Measurements from ENCODE around the gene TCP11. TPM values are rescaled to one million over a fixed set of nuclear protein-coding genes. Genes with fewer than 3 reads are reported as not detected.

Gene TCP11
- total and polyA plus RNA-seq, 2 donors (not counting 1 experiment from before 2014, with no cell fraction given), result not detected

DNA sequence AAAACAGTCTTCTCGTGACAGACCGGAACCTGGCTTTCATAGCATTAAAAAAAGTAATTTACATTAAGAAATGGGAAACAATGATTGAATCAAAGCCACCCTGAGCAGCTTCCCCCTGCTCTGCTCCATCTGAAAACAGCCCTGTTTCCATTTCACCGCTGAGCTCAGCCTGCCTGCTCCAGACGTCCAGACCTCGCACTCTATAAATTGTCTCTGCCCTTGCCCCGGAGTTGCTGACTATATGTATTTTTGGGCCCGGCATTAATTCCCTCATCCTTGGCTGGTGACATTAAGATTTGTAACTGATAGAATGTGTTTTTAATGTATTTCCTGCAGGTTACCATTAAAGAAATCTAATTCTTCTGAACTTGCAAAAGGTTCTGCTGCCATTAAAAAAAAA is 22.7 kb upstream of the TCP11 start:
- no peak for ATAC-seq (ENCODE audit: low read depth)

GRCh38 chr6:35161776-35162607 is 20.9 kb upstream of the TCP11 start:
- no peaks in the 10 kb centered on the region for H3K4me1 Mint-ChIP-seq

More for the DNA sequence above, 22.7 kb upstream of the TCP11 start:
- Histone ChIP-seq H3K79me2 (ENCODE audit: control insufficient read depth, insufficient read depth, low read length) (no peaks in the 10 kb centered on the region), H3K27ac (ENCODE audit: low read length in 2 of 2) (no peak overlapping the region), H4K20me1 (ENCODE audit: control insufficient read depth, insufficient read depth, low read length, poor library complexity, severe bottlenecking) (no peaks in the 10 kb centered on the region), H3K4me2 (replicated peaks; ENCODE audit: low read depth, low read length, poor library complexity, severe bottlenecking) (no peak overlapping the region), H3K9ac (ENCODE audit: low read length) (no peak overlapping the region), H3K9me3 (ENCODE audit: control extremely low read depth in 1 of 3, control insufficient read depth in 2 of 3, insufficient read depth in 1 of 3, low read length in 2 of 3) (no peaks in the 10 kb centered on the region), H3K4me3 (ENCODE audit: control extremely low read depth in 1 of 5, extremely low read depth in 1 of 5, insufficient read depth in 1 of 5, low read depth in 2 of 5, low read length in 4 of 5) (no peak overlapping the region), H3K27me3 (replicated peaks in 1 of 4; ENCODE audit: control extremely low read depth in 1 of 4, control insufficient read depth in 3 of 4, insufficient read depth in 4 of 4, low read length in 3 of 4) (peaks cover 0 to 10% (median 1%) of the 10 kb centered on the region in 4 experiments), H3K36me3 (replicated peaks in 1 of 2; ENCODE audit: control extremely low read depth in 1 of 2, control insufficient read depth in 1 of 2, extremely low read depth in 1 of 2, insufficient read depth in 2 of 2, low read length in 1 of 2) (no peaks in the 10 kb centered on the region), H3K4me1 (ENCODE audit: control insufficient read depth in 2 of 2, insufficient read depth in 2 of 2, low read length in 2 of 2) (no peaks in the 10 kb centered on the region), H2AFZ (ENCODE audit: insufficient read depth, low read depth, low read length, poor library complexity, severe bottlenecking) (no peak overlapping the region)
- no peak for DNase-seq
- TF ChIP-seq, protein P1, sequence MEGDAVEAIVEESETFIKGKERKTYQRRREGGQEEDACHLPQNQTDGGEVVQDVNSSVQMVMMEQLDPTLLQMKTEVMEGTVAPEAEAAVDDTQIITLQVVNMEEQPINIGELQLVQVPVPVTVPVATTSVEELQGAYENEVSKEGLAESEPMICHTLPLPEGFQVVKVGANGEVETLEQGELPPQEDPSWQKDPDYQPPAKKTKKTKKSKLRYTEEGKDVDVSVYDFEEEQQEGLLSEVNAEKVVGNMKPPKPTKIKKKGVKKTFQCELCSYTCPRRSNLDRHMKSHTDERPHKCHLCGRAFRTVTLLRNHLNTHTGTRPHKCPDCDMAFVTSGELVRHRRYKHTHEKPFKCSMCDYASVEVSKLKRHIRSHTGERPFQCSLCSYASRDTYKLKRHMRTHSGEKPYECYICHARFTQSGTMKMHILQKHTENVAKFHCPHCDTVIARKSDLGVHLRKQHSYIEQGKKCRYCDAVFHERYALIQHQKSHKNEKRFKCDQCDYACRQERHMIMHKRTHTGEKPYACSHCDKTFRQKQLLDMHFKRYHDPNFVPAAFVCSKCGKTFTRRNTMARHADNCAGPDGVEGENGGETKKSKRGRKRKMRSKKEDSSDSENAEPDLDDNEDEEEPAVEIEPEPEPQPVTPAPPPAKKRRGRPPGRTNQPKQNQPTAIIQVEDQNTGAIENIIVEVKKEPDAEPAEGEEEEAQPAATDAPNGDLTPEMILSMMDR (IDR thresholded peaks at IDR 0.05), result no peak
- TF ChIP-seq EZH2 (IDR thresholded peaks at IDR 0.05; ENCODE audit: borderline replicate concordance, insufficient read depth, low read depth, low read length, poor library complexity, severe bottlenecking), result no peak
- Mint-ChIP-seq H3K4me1 (no peaks in the 10 kb centered on the region), H3K27me3 (peaks cover 42% of the 10 kb centered on the region), H3K9me3 (ENCODE audit: insufficient read depth) (no peaks in the 10 kb centered on the region), H3K4me3 (no peak overlapping the region), H3K27ac (no peak overlapping the region)
- ChIA-PET POLR2A (no interaction called here), CTCF (no interaction called here)
- intact Hi-C loops (cut with micrococcal nuclease), result no loop called here
- 93% methylated on average over 3 of the region's 7 CpGs for WGBS (ENCODE audit: insufficient coverage)

More at GRCh38 chr6:35161776-35162607, 20.9 kb upstream of the TCP11 start:
- no peak for TF ChIP-seq EZH2 (IDR thresholded peaks at IDR 0.05; ENCODE audit: borderline replicate concordance, insufficient read depth, low read depth, low read length, poor library complexity, severe bottlenecking)
- TF ChIP-seq, protein P1 (IDR thresholded peaks at IDR 0.05), result no peak
- peaks cover 40% of the 10 kb centered on the region for H3K27me3 Mint-ChIP-seq
- no peak for DNase-seq
- ATAC-seq (ENCODE audit: low read depth), result no peak
- WGBS (ENCODE audit: insufficient coverage), result 81% methylated on average over 3 of the region's 5 CpGs
- H3K27me3 ChIP-seq (replicated peaks in 1 of 4; ENCODE audit: control extremely low read depth in 1 of 4, control insufficient read depth in 3 of 4, insufficient read depth in 4 of 4, low read length in 3 of 4), result peaks cover 0 to 12% (median 2%) of the 10 kb centered on the region in 4 experiments
- no peaks in the 10 kb centered on the region for H3K79me2 ChIP-seq (ENCODE audit: control insufficient read depth, insufficient read depth, low read length)
- no peak overlapping the region for H3K9ac ChIP-seq (ENCODE audit: low read length)
- H4K20me1 ChIP-seq (ENCODE audit: control insufficient read depth, insufficient read depth, low read length, poor library complexity, severe bottlenecking), result no peaks in the 10 kb centered on the region
- no peak overlapping the region for H3K27ac Mint-ChIP-seq
- H3K9me3 Mint-ChIP-seq (ENCODE audit: insufficient read depth), result no peaks in the 10 kb centered on the region
- H3K9me3 ChIP-seq (ENCODE audit: control extremely low read depth in 1 of 3, control insufficient read depth in 2 of 3, insufficient read depth in 1 of 3, low read length in 2 of 3), result no peaks in the 10 kb centered on the region
- no peaks in the 10 kb centered on the region for H3K4me1 ChIP-seq (ENCODE audit: control insufficient read depth in 2 of 2, insufficient read depth in 2 of 2, low read length in 2 of 2)
- intact Hi-C loops (cut with micrococcal nuclease), result no loop called here
- ChIA-PET POLR2A (no interaction called here), CTCF (interaction anchor here (0.8 kb wide), 1 partner anchor 1107 kb away, joined by 3 read pairs; no protein-coding TSS in a partner anchor)
- H3K4me3 Mint-ChIP-seq, result no peak overlapping the region
- H2AFZ ChIP-seq (ENCODE audit: insufficient read depth, low read depth, low read length, poor library complexity, severe bottlenecking), result no peak overlapping the region
- no peak overlapping the region for H3K27ac ChIP-seq (ENCODE audit: low read length in 2 of 2)
- no peaks in the 10 kb centered on the region for H3K36me3 ChIP-seq (replicated peaks in 1 of 2; ENCODE audit: control extremely low read depth in 1 of 2, control insufficient read depth in 1 of 2, extremely low read depth in 1 of 2, insufficient read depth in 2 of 2, low read length in 1 of 2)
- H3K4me2 ChIP-seq (replicated peaks; ENCODE audit: low read depth, low read length, poor library complexity, severe bottlenecking), result no peak overlapping the region
- no peak overlapping the region for H3K4me3 ChIP-seq (ENCODE audit: control extremely low read depth in 1 of 5, extremely low read depth in 1 of 5, insufficient read depth in 1 of 5, low read depth in 2 of 5, low read length in 4 of 5)

All from B cell (primary cell).